A673 (cell line): Measurements from ENCODE around the gene SDHB. TPM values are rescaled to one million over a fixed set of nuclear protein-coding genes. Genes with fewer than 3 reads are reported as not detected.
A peak's percentile ranks its signal among the peaks of the same experiment; 100 is the strongest.

Experiments used
- BruUV-seq: library from RNA; stranded (reverse); fragments of 400-500 nt; replicated peaks from 2 replicates; lab custom pipeline; 2021; lab: Mats Ljungman, UMichigan
- CTCF ChIA-PET: fragments of 300-600 bp; sonication (Branson Sonifier 250); formaldehyde crosslinking; loops from one replicate; lab custom pipeline; 2022; ENCODE audit warnings: antibody characterized with exemption; lab: Charles Lee
- POLR2A ChIA-PET: fragments of 300-600 bp; sonication (Branson Sonifier 250); formaldehyde crosslinking; loops from one replicate; lab custom pipeline; 2022; ENCODE audit warnings: antibody characterized with exemption; ENCODE audit not compliant: low non-redundant PET; lab: Charles Lee
- DNase-seq: peaks from one replicate; pipeline ENCODE4 v3.0.0-alpha.2; 2015; ENCODE audit warnings: low spot score
- H3K27ac ChIP-seq: fragments of 200-600 bp; sonication (generic); 2 replicates; pipeline ENCODE4 v1.5.1; 2016; ENCODE audit warnings: mixed run types, low read depth, mild to moderate bottlenecking, mixed read lengths, antibody characterized with exemption, low read length; ENCODE audit not compliant: poor library complexity, severe bottlenecking
- H3K27me3 ChIP-seq: fragments of 200-600 bp; sonication (generic); replicated peaks from 2 replicates; pipeline ENCODE4 v1.6.1; 2017; ENCODE audit warnings: mixed run types, low read depth, mild to moderate bottlenecking, mixed read lengths, antibody characterized with exemption, low read length; ENCODE audit not compliant: insufficient read depth, poor library complexity
- H3K36me3 ChIP-seq: fragments of 200-600 bp; sonication (generic); 2 replicates; pipeline ENCODE4 v1.6.1; 2016; ENCODE audit warnings: mixed run types, mild to moderate bottlenecking, mixed read lengths, antibody characterized with exemption, low read length; ENCODE audit not compliant: insufficient read depth, poor library complexity, severe bottlenecking
- H3K4me1 ChIP-seq: fragments of 200-600 bp; sonication (generic); 2 replicates; pipeline ENCODE4 v1.6.1; 2017; ENCODE audit warnings: mixed run types, mild to moderate bottlenecking, mixed read lengths, antibody characterized with exemption, low read length; ENCODE audit not compliant: insufficient read depth, poor library complexity, severe bottlenecking
- H3K4me3 ChIP-seq: fragments of 200-600 bp; sonication (generic); 2 replicates; pipeline ENCODE4 v1.5.1; 2016; ENCODE audit warnings: low read depth, mixed run types, mild to moderate bottlenecking, mixed read lengths, low read length; ENCODE audit not compliant: poor library complexity, severe bottlenecking
- H3K9me3 ChIP-seq: fragments of 200-600 bp; sonication (generic); 2 replicates; pipeline ENCODE4 v1.6.1; 2016; ENCODE audit warnings: mixed run types, low read depth, mild to moderate bottlenecking, mixed read lengths, antibody characterized with exemption, low read length; ENCODE audit not compliant: poor library complexity, severe bottlenecking
- CTCF ChIP-seq: fragments of 300-800, 200-600 bp; sonication (generic); conservative IDR thresholded peaks from 2 replicates; pipeline ENCODE4 v1.5.1; 2017; ENCODE audit warnings: low read depth, mild to moderate bottlenecking, antibody characterized with exemption, low read length, moderate library complexity, mixed read lengths
- EZH2 ChIP-seq: fragments of 200-600 bp; sonication (generic); IDR thresholded peaks from 2 replicates; pipeline ENCODE4 v1.6.1; 2017; ENCODE audit warnings: borderline replicate concordance, low read depth, mild to moderate bottlenecking, mixed read lengths, antibody characterized with exemption, low read length; ENCODE audit not compliant: poor library complexity, severe bottlenecking
- intact Hi-C: fragments of 100-400 bp; cut with micrococcal nuclease; formaldehyde crosslinking; loops from one replicate; pipeline ENCODE4 v1.10.0; 2022; ENCODE audit not compliant: unreplicated experiment
- total RNA-seq: library from RNA; stranded (reverse); gene quantifications from 2 replicates; pipeline ENCODE4 v1.2.3, GENCODE V29; 2021

SDHB gene
- total RNA-seq, 1 experiment from 2014 or later: 208 TPM

- intact Hi-C loops: no loop called here
- Histone ChIP-seq H3K36me3 (no peaks in the 10 kb centered on the region), H3K27me3 (no peaks in the 10 kb centered on the region), H3K27ac (no peak overlapping the region), H3K4me1 (no peaks in the 10 kb centered on the region), H3K4me3 (no peak overlapping the region), H3K9me3 (no peaks in the 10 kb centered on the region)
- DNase-seq: no peak
- TF ChIP-seq EZH2: no peak
- BruUV-seq: no TSS peak
- ChIA-PET CTCF (interaction anchor here (0.6 kb wide), 1 partner anchor 342 kb away, joined by 11 read pairs; no protein-coding TSS in a partner anchor), POLR2A (no interaction called here)
Measured at GRCh38 chr1:16986113-16986512, 67.7 kb downstream of the SDHB start.

DNA sequence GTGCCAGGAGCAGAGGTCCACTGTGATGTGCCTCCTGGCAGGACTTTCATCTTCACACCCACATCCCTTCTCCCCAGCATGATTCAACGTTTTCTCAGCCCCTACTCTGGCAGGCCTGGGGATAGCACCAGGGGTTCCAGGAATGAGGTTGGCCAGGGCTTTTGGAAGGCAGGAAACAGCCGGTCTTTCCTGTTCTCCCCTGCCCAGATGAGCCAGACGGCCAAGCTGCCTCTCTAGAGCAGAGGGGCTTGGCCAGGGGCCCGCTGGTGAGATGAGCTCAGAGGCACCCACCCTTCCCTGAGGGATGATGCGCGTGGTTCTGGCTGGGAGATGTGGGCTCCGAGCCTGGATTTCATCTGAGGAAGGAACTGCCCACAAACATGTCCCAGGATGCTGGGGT, 69.1 kb downstream of the SDHB start:
- peaks cover under 1% of the 10 kb centered on the region for H3K4me1 ChIP-seq
- BruUV-seq: no TSS peak
- peak; percentile 45 for DNase-seq
- H3K4me3 ChIP-seq: no peak overlapping the region
- CTCF ChIA-PET: interaction anchor here (0.6 to 1.1 kb wide), 2 partner anchors 24 to 249 kb away, joined by 3 to 5 read pairs; no protein-coding TSS in a partner anchor
- TF ChIP-seq EZH2 (no peak), CTCF (no peak)
- no peaks in the 10 kb centered on the region for H3K9me3 ChIP-seq
- no peaks in the 10 kb centered on the region for H3K36me3 ChIP-seq
- POLR2A ChIA-PET: no interaction called here
- no peak overlapping the region for H3K27ac ChIP-seq
- intact Hi-C loops: no loop called here
- H3K27me3 ChIP-seq: no peaks in the 10 kb centered on the region

DNA sequence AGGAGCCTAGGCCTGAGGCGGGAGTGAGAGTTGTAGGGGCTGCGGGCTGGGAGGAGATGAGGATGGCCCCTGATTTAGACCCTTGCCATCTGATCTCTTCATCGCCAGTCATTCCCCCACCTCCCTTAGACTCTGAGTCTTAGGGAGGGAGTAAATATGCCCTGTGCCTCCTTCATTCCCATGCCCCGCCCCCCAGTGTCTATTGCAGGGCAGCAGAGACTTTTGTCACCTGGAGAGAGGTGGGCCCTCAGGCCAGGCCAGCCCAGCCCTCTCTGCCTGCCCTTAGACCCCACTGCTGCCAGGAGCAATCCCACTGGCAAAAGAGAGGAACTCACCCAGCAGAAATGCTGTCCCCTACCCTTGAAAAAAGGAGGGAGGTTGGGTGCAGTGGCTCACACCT, 70.2 kb downstream of the SDHB start:
- ChIA-PET CTCF (no interaction called here), POLR2A (no interaction called here)
- Histone ChIP-seq H3K4me3 (no peak overlapping the region), H3K9me3 (no peaks in the 10 kb centered on the region), H3K27ac (no peak overlapping the region), H3K36me3 (no peaks in the 10 kb centered on the region), H3K4me1 (peaks cover 12% of the 10 kb centered on the region), H3K27me3 (no peaks in the 10 kb centered on the region)
- DNase-seq: no peak
- no TSS peak for BruUV-seq
- TF ChIP-seq CTCF (no peak), EZH2 (no peak)
- intact Hi-C loops: no loop called here

GRCh38 chr1:16982902-16983301, 70.9 kb downstream of the SDHB start:
- no peaks in the 10 kb centered on the region for H3K9me3 ChIP-seq
- no peak for DNase-seq
- no TSS peak for BruUV-seq
- H3K27me3 ChIP-seq: no peaks in the 10 kb centered on the region
- TF ChIP-seq CTCF (no peak), EZH2 (no peak)
- H3K27ac ChIP-seq: no peak overlapping the region
- H3K4me1 ChIP-seq: peaks cover 13% of the 10 kb centered on the region
- H3K36me3 ChIP-seq: no peaks in the 10 kb centered on the region
- intact Hi-C loops: no loop called here
- no peak overlapping the region for H3K4me3 ChIP-seq
- CTCF ChIA-PET: interaction anchor here (0.5 kb wide), 1 partner anchor 19 kb away, joined by 7 read pairs; no protein-coding TSS in a partner anchor
- POLR2A ChIA-PET: no interaction called here
